Hepatocyte (in vitro differentiated cells): ENCODE data around the gene NR2E1.

ENCODE experiments used
- EZH2 ChIP-seq: fragments of 200-600 bp; sonication (generic); IDR thresholded peaks from 2 replicates; pipeline ENCODE4 v1.6.1; 2016; ENCODE audit warnings: antibody characterized with exemption, mild to moderate bottlenecking, borderline replicate concordance
- EZH2phosphoT487 ChIP-seq: fragments of 200-600 bp; sonication (generic); IDR thresholded peaks from one replicate; pipeline ENCODE4 v1.6.1; 2018; ENCODE audit warnings: antibody characterized with exemption, mild to moderate bottlenecking, low read depth, moderate library complexity; ENCODE audit not compliant: unreplicated experiment, severe bottlenecking
- TF ChIP-seq, protein P1 (sequence below): fragments of 200-600 bp; sonication (generic); IDR thresholded peaks from 2 replicates; pipeline ENCODE4 v1.5.1; 2016; ENCODE audit warnings: antibody characterized with exemption, mild to moderate bottlenecking; ENCODE audit not compliant: poor library complexity

DNA sequence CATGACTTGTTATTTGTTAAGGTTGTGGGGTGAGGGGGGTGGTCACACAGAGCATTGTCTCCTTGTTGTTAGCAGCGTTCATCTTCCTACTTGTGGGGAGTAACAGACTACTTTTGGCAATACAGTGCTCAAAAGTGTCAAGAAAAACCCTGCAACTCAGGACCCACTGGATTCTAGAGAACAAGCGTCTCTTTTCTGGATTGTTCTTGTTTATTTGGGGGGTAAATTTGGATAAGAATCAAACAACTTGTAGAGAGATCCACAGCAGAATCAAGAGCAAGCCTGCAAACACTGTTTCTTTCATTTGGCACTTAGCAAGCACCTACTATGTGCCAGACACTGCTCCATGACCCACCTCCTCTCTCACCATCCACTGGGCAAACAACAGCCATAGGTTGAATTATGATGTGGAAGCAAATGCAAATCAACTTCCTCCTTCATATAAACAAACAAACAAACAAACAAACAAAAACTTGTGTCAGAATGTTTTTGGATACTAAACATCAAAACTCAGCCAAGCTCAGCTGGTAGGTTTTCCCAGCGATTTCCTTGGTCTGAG, 4.0 kb upstream of the NR2E1 start:
- TF ChIP-seq, protein P1, sequence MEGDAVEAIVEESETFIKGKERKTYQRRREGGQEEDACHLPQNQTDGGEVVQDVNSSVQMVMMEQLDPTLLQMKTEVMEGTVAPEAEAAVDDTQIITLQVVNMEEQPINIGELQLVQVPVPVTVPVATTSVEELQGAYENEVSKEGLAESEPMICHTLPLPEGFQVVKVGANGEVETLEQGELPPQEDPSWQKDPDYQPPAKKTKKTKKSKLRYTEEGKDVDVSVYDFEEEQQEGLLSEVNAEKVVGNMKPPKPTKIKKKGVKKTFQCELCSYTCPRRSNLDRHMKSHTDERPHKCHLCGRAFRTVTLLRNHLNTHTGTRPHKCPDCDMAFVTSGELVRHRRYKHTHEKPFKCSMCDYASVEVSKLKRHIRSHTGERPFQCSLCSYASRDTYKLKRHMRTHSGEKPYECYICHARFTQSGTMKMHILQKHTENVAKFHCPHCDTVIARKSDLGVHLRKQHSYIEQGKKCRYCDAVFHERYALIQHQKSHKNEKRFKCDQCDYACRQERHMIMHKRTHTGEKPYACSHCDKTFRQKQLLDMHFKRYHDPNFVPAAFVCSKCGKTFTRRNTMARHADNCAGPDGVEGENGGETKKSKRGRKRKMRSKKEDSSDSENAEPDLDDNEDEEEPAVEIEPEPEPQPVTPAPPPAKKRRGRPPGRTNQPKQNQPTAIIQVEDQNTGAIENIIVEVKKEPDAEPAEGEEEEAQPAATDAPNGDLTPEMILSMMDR = no peak
- no peak for TF ChIP-seq EZH2
- TF ChIP-seq EZH2phosphoT487 = no peak
